ENCODE data around the gene DAP. TPM values are rescaled to one million over a fixed set of nuclear protein-coding genes. Genes with fewer than 3 reads are reported as not detected.

Gene DAP
- total and polyA plus RNA-seq, 2 of the 13 experiments (the other 11 are each of a cell fraction or from before 2014, with no cell fraction given): 22.0 to 57.5 TPM

- no peak overlapping the region for H3K9ac ChIP-seq (ENCODE audit: insufficient read depth, low read depth, low read length)
- H3K27me3 ChIP-seq (ENCODE audit: control insufficient read depth in 1 of 2, insufficient read depth in 2 of 2, low read length in 2 of 2): peaks cover 3 to 17% of the 10 kb centered on the region in 2 experiments; a peak in 3 of 5 replicates
- CTCF ChIA-PET (ENCODE audit: low intra/inter-chr PET ratio, low total read pairs): no interaction called here
- DNase-seq (ENCODE audit: low spot score) (no peak), ATAC-seq (no peak), FAIRE-seq (no peak)
- no TSS peak for BruUV-seq (replicated peaks)
- H2AFZ ChIP-seq (ENCODE audit: low read length): no peak overlapping the region
- no peaks in the 10 kb centered on the region for H3K4me1 ChIP-seq (ENCODE audit: insufficient read depth, low read length)
- no peak overlapping the region for H3K4me2 ChIP-seq (ENCODE audit: low read depth, low read length)
- no peaks in the 10 kb centered on the region for H3K9me3 ChIP-seq (ENCODE audit: low read length)
- no peaks in the 10 kb centered on the region for H3K79me2 ChIP-seq (ENCODE audit: insufficient read depth, low read length)
- H3K27ac ChIP-seq (ENCODE audit: extremely low read length, insufficient read depth, low read length): no peak overlapping the region
- 0 out of 2 replicates have a peak, but pooled peaks cover 2% of the 10 kb centered on the region for H4K20me1 ChIP-seq (ENCODE audit: insufficient read depth, low read length)
- 45% methylated on average over 5 of the region's 11 CpGs for WGBS (ENCODE audit: low lambda C conversion rate)
- POLR2A ChIA-PET: no interaction called here
- in situ Hi-C loops (cut with HindIII; ENCODE audit: extremely low pct_ligation_motif_present, low pct_unique_long_range_greater_than_20kb): no loop called here
- intact Hi-C loops (cut with micrococcal nuclease; ENCODE audit: unreplicated experiment): no loop called here
- no peaks in the 10 kb centered on the region for H3K36me3 ChIP-seq (replicated peaks in 1 of 2; ENCODE audit: control insufficient read depth in 1 of 2, insufficient read depth in 2 of 2, low read length in 2 of 2)
- no peak overlapping the region for H3K4me3 ChIP-seq (replicated peaks in 1 of 3; ENCODE audit: insufficient read depth in 1 of 3, low read depth in 2 of 3, low read length in 3 of 3)
- TF ChIP-seq SKIL (CRISPR knock-in tag; IDR thresholded peaks at IDR 0.05; ENCODE audit: borderline replicate concordance) (no peak), ZNF205 (CRISPR knock-in tag; IDR thresholded peaks at IDR 0.05) (no peak), MAFG (CRISPR knock-in tag; IDR thresholded peaks at IDR 0.05) (no peak), NONO (IDR thresholded peaks at IDR 0.05) (no peak), NONO (CRISPR knock-in tag; conservative IDR thresholded peaks at IDR 0.05) (no peak), NCOA1 (CRISPR knock-in tag; IDR thresholded peaks at IDR 0.05) (no peak), U2AF1 (optimal IDR thresholded peaks at IDR 0.05; ENCODE audit: low read depth, low read length) (no peak), TRIM22 (IDR thresholded peaks at IDR 0.05) (no peak), ZKSCAN5 (CRISPR knock-in tag; IDR thresholded peaks at IDR 0.05) (no peak), ZSCAN22 (CRISPR knock-in tag; IDR thresholded peaks at IDR 0.05) (no peak), ZNF235 (CRISPR knock-in tag; IDR thresholded peaks at IDR 0.05; ENCODE audit: borderline replicate concordance) (no peak), ZBTB2 (CRISPR knock-in tag; IDR thresholded peaks at IDR 0.05; ENCODE audit: low read depth) (no peak), ZNF879 (CRISPR knock-in tag; IDR thresholded peaks at IDR 0.05) (no peak), MNT (IDR thresholded peaks at IDR 0.05) (no peak), MLLT10 (CRISPR knock-in tag; IDR thresholded peaks at IDR 0.05) (no peak), KLF16 (CRISPR knock-in tag; IDR thresholded peaks at IDR 0.05) (no peak), ZNF747 (CRISPR knock-in tag; IDR thresholded peaks at IDR 0.05; ENCODE audit: borderline replicate concordance) (no peak)
These were observed 125.1 kb downstream of the DAP start for GRCh38 chr5:10635867-10636350.

Data from HepG2 (cell line).